HepG2 (cell line): Measurements from ENCODE around the gene ERF. TPM values are rescaled to one million over a fixed set of nuclear protein-coding genes. Genes with fewer than 3 reads are reported as not detected.

Source experiments
- CREB1 ChIP-seq, 2 experiments: fragments of 450-650 bp in 1 of 2; IDR thresholded peaks; 2 replicates each; pipeline ENCODE4 v1.6.1; 2016 to 2017; ENCODE audit warnings: control low read depth in 1 of 2, mild to moderate bottlenecking in 1 of 2, missing compliant biosample characterization in 1 of 2, missing genetic modification characterization in 1 of 2
- FLYWCH1 ChIP-seq: sonication (generic); formaldehyde crosslinking; IDR thresholded peaks from 2 replicates; pipeline ENCODE4 v1.8.1; 2023; ENCODE audit warnings: mild to moderate bottlenecking, missing genetic modification reagents
- FOXK1 ChIP-seq: sonication (generic); formaldehyde crosslinking; IDR thresholded peaks from 2 replicates; pipeline ENCODE4 v1.4.0; 2020; ENCODE audit warnings: low read depth, missing genetic modification reagents, borderline replicate concordance
- HNRNPH1 ChIP-seq: fragments of 200-400 bp; formaldehyde crosslinking; optimal IDR thresholded peaks from 2 replicates; pipeline ENCODE3; 2017; ENCODE audit warnings: mild to moderate bottlenecking, low read depth, low read length
- MIXL1 ChIP-seq: IDR thresholded peaks from 2 replicates; pipeline ENCODE4 v1.6.1; 2016
- PLRG1 ChIP-seq: fragments of 450-650 bp; conservative IDR thresholded peaks from 2 replicates; pipeline ENCODE4 v1.6.1; 2016
- POGZ ChIP-seq: sonication (generic); formaldehyde crosslinking; IDR thresholded peaks from 2 replicates; pipeline ENCODE4 v1.4.0; 2020; ENCODE audit warnings: mild to moderate bottlenecking, missing genetic modification reagents
- RNF2 ChIP-seq: fragments of 450-650 bp; conservative IDR thresholded peaks from 2 replicates; pipeline ENCODE4 v1.6.1; 2016; ENCODE audit warnings: low read depth
- TAF1 ChIP-seq: sonication (generic); formaldehyde crosslinking; IDR thresholded peaks from 2 replicates; pipeline ENCODE4 v1.4.0; 2020; ENCODE audit warnings: missing genetic modification reagents
- ZBTB8A ChIP-seq: sonication (generic); formaldehyde crosslinking; IDR thresholded peaks from 2 replicates; pipeline ENCODE4 v1.4.0; 2020; ENCODE audit warnings: mild to moderate bottlenecking, low read depth, missing genetic modification reagents, borderline replicate concordance
- ZKSCAN5 ChIP-seq: sonication (generic); formaldehyde crosslinking; IDR thresholded peaks from 2 replicates; pipeline ENCODE4 v1.5.1; 2020; ENCODE audit warnings: mild to moderate bottlenecking, missing genetic modification reagents
- ZNF10 ChIP-seq: sonication (generic); formaldehyde crosslinking; IDR thresholded peaks from 2 replicates; pipeline ENCODE4 v1.4.0; 2020; ENCODE audit warnings: mild to moderate bottlenecking, low read depth, missing genetic modification reagents, borderline replicate concordance
- ZNF12 ChIP-seq: sonication (generic); formaldehyde crosslinking; IDR thresholded peaks from 2 replicates; pipeline ENCODE4 v1.5.0; 2020; ENCODE audit warnings: missing genetic modification reagents
- ZNF598 ChIP-seq: sonication (generic); formaldehyde crosslinking; IDR thresholded peaks from 2 replicates; pipeline ENCODE4 v1.5.1; 2020; ENCODE audit warnings: mild to moderate bottlenecking, missing genetic modification reagents, borderline replicate concordance
- ZNF772 ChIP-seq: sonication (generic); formaldehyde crosslinking; IDR thresholded peaks from 2 replicates; pipeline ENCODE4 v1.5.0; 2020; ENCODE audit warnings: mild to moderate bottlenecking, missing genetic modification reagents
- ZNF878 ChIP-seq: sonication (generic); formaldehyde crosslinking; IDR thresholded peaks from 2 replicates; pipeline ENCODE4 v1.8.1; 2023; ENCODE audit warnings: mild to moderate bottlenecking, missing genetic modification reagents, moderate library complexity
- ZNF891 ChIP-seq: sonication (generic); formaldehyde crosslinking; IDR thresholded peaks from 2 replicates; pipeline ENCODE4 v1.5.0; 2020; ENCODE audit warnings: mild to moderate bottlenecking, missing genetic modification reagents
- polyA plus RNA-seq, 8 experiments: library from polyadenylated mRNA; depleted of rRNA in 3 of 8; stranded (reverse) in 7 of 8; unstranded in 1 of 8; fragments of >200 nt; fragmentation: Illumina TruSeq in 4 of 8; extraction: Trizol in 4 of 8; gene quantifications; 2 replicates each; pipeline versions ENCODE4 v1.2.1 to v1.2.3, GENCODE V29; 2011 to 2016; ENCODE audit warnings: low read depth in 4 of 8, missing spikeins in 1 of 8, mixed read lengths in 1 of 8; ENCODE audit not compliant: insufficient read depth in 1 of 8
- total RNA-seq, 5 experiments: library from RNA; depleted of rRNA; stranded (reverse); fragments of >200 nt; fragmentation: Illumina TruSeq; extraction: Trizol; gene quantifications; 2 replicates each; pipeline ENCODE4 v1.2.3, GENCODE V29; 2016; ENCODE audit warnings: low read depth in 1 of 5
- TF ChIP-seq, protein P1 (sequence below): sonication (generic); formaldehyde crosslinking; IDR thresholded peaks from 2 replicates; pipeline ENCODE4 v1.4.0; 2020; ENCODE audit warnings: mild to moderate bottlenecking, low read depth, missing genetic modification reagents
- TF ChIP-seq, protein P2 (sequence below): sonication (generic); formaldehyde crosslinking; IDR thresholded peaks from 2 replicates; pipeline ENCODE4 v1.8.1; 2023; ENCODE audit warnings: mild to moderate bottlenecking, missing genetic modification reagents
- TF ChIP-seq, protein P3 (sequence below): sonication (generic); formaldehyde crosslinking; IDR thresholded peaks from 2 replicates; pipeline ENCODE4 v1.8.0; 2022; ENCODE audit warnings: mild to moderate bottlenecking, missing genetic modification reagents, moderate library complexity
- TF ChIP-seq, protein P4 (sequence below), 2 experiments: sonication (generic) in 1 of 2; formaldehyde crosslinking in 1 of 2; IDR thresholded peaks; 2 replicates each; pipeline versions ENCODE4 v1.6.1 to v1.9.0; 2014 to 2022; ENCODE audit warnings: antibody characterized with exemption in 1 of 2, borderline replicate concordance in 1 of 2, inconsistent platforms in 1 of 2, low read depth in 1 of 2, missing genetic modification reagents in 1 of 2

Gene ERF
- total and polyA plus RNA-seq, 2 of the 13 experiments (the other 11 are each of a cell fraction or from before 2014, with no cell fraction given) = 67.1 to 69.9 TPM

DNA sequence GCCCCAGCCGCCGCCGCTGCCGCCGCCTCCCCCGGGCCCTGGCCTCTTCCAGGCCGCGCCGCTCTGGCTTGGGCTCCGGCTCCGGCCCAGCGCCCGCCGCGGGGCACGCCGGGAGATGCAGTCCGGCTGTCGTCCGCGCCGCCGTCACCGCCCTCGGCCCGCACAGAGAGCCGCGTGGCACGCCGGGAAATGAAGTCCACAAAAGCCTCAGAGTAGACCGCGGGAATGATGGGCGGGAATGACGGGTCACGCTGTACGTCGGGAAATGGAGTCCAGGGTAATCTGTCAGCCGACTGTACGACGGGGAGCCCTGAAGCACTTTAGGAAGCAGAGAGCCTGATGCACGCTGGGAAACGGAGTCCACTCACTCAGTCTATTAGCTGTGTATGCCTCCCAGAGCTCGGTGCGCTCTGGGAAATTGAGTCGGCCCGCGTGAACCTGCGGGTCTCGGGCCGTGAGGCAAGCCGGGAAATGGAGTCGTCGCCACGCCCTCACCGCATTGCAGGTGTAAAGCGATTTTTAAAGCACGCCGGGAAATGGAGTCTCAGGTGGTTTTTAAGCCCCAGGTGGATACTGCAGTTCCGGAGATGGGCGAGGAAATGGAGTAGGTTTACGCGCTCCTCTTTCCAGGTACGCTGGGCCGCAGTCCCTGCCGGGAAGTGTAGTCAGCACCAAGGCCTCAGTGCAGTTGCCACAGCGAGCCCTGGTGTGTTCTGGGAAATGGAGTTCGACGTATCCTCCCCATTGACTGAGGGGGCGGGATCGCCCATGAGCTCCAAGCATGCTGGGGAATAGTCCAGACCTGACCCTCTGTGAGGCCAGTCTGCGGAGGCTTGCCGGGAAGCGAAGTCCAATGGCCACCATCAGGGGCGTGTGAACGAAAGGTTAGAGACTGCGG lies 12.2 kb downstream of the ERF start, which contains the start of gene GSK3A (continued):
- TF ChIP-seq ZNF12 (CRISPR knock-in tag) = peak; percentile 24; the same call in 1 of the 2 replicates
- TF ChIP-seq PLRG1 = no peak
- TF ChIP-seq ZNF598 (CRISPR knock-in tag) = no peak
- no peak for TF ChIP-seq ZNF10 (CRISPR knock-in tag)
- TF ChIP-seq, protein P1, sequence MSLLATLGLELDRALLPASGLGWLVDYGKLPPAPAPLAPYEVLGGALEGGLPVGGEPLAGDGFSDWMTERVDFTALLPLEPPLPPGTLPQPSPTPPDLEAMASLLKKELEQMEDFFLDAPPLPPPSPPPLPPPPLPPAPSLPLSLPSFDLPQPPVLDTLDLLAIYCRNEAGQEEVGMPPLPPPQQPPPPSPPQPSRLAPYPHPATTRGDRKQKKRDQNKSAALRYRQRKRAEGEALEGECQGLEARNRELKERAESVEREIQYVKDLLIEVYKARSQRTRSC (CRISPR knock-in tag) = no peak
- peak; percentile 86 for TF ChIP-seq CREB1 (IDR thresholded peaks at IDR 0.05)
- TF ChIP-seq CREB1 (CRISPR knock-in tag; IDR thresholded peaks at IDR 0.05) = peak; percentile 96
- TF ChIP-seq ZKSCAN5 (CRISPR knock-in tag) = no peak
- TF ChIP-seq FLYWCH1 = no peak
- TF ChIP-seq FOXK1 (CRISPR knock-in tag) = peak; percentile 65; the same call in 1 of the 2 replicates
- TF ChIP-seq POGZ (CRISPR knock-in tag) = peak; percentile 38
- peak; percentile 30; the same call in 1 of the 2 replicates for TF ChIP-seq ZNF891 (CRISPR knock-in tag)
- TF ChIP-seq, protein P2, sequence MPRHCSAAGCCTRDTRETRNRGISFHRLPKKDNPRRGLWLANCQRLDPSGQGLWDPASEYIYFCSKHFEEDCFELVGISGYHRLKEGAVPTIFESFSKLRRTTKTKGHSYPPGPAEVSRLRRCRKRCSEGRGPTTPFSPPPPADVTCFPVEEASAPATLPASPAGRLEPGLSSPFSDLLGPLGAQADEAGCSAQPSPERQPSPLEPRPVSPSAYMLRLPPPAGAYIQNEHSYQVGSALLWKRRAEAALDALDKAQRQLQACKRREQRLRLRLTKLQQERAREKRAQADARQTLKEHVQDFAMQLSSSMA (CRISPR knock-in tag) = no peak
- TF ChIP-seq ZNF878 (CRISPR knock-in tag) = no peak
- TF ChIP-seq, protein P3, sequence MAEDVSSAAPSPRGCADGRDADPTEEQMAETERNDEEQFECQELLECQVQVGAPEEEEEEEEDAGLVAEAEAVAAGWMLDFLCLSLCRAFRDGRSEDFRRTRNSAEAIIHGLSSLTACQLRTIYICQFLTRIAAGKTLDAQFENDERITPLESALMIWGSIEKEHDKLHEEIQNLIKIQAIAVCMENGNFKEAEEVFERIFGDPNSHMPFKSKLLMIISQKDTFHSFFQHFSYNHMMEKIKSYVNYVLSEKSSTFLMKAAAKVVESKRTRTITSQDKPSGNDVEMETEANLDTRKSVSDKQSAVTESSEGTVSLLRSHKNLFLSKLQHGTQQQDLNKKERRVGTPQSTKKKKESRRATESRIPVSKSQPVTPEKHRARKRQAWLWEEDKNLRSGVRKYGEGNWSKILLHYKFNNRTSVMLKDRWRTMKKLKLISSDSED (CRISPR knock-in tag) = no peak
- peak; percentile 72 for TF ChIP-seq TAF1 (CRISPR knock-in tag)
- TF ChIP-seq, protein P4, sequence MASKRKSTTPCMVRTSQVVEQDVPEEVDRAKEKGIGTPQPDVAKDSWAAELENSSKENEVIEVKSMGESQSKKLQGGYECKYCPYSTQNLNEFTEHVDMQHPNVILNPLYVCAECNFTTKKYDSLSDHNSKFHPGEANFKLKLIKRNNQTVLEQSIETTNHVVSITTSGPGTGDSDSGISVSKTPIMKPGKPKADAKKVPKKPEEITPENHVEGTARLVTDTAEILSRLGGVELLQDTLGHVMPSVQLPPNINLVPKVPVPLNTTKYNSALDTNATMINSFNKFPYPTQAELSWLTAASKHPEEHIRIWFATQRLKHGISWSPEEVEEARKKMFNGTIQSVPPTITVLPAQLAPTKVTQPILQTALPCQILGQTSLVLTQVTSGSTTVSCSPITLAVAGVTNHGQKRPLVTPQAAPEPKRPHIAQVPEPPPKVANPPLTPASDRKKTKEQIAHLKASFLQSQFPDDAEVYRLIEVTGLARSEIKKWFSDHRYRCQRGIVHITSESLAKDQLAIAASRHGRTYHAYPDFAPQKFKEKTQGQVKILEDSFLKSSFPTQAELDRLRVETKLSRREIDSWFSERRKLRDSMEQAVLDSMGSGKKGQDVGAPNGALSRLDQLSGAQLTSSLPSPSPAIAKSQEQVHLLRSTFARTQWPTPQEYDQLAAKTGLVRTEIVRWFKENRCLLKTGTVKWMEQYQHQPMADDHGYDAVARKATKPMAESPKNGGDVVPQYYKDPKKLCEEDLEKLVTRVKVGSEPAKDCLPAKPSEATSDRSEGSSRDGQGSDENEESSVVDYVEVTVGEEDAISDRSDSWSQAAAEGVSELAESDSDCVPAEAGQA (IDR thresholded peaks at IDR 0.05; ENCODE audit: low read depth) = peak; percentile 80
- TF ChIP-seq, protein P4 (CRISPR knock-in tag; IDR thresholded peaks at IDR 0.05; ENCODE audit: borderline replicate concordance) = no peak
- TF ChIP-seq ZBTB8A (CRISPR knock-in tag) = no peak
- no peak for TF ChIP-seq HNRNPH1
- TF ChIP-seq MIXL1 = peak; percentile 67; the same call in 1 of the 2 replicates
- TF ChIP-seq ZNF772 (CRISPR knock-in tag) = no peak; the same call in 1 of the 2 replicates
- TF ChIP-seq RNF2 = no peak
